Stomach (tissue), 4 donors: ENCODE measurements around the gene CRAMP1.

ENCODE experiments used
- CTCF ChIP-seq, 7 experiments: fragments of 450-650 bp in 4 of 7; fragments of 200-600 bp in 3 of 7; sonication (generic) in 3 of 7; IDR thresholded peaks; one replicate each; pipeline ENCODE4 v1.5.1; 2016 to 2019; ENCODE audit warnings: antibody characterized with exemption in 7 of 7, control low read depth in 2 of 7, mild to moderate bottlenecking in 1 of 7
- POLR2A ChIP-seq, 4 donors: fragments of 450-650 bp; IDR thresholded peaks; one replicate each; pipeline ENCODE4 v1.6.1; 2016; ENCODE audit warnings: antibody characterized with exemption in 4 of 4, control low read depth in 2 of 4, mild to moderate bottlenecking in 1 of 4, moderate library complexity in 1 of 4
- POLR2AphosphoS5 ChIP-seq, 3 donors: sonication (generic); formaldehyde crosslinking; IDR thresholded peaks; one replicate each; pipeline ENCODE4 v1.6.1; 2016; ENCODE audit warnings: antibody characterized with exemption in 3 of 3

GRCh38 chr16:1698680-1699079 is 86.5 kb downstream of the CRAMP1 start:
- TF ChIP-seq CTCF (IDR thresholded peaks at IDR 0.05) (no peak), POLR2A (IDR thresholded peaks at IDR 0.05) (no peak), POLR2AphosphoS5 (IDR thresholded peaks at IDR 0.05) (no peak)
